Measurements from ENCODE around the gene IQSEC3.
"Not testable (repeated sequence)": the region's sequence is repeated elsewhere in the genome, so short reads cannot be mapped to it uniquely, and the experiment has no call there.

Gene IQSEC3

DNA sequence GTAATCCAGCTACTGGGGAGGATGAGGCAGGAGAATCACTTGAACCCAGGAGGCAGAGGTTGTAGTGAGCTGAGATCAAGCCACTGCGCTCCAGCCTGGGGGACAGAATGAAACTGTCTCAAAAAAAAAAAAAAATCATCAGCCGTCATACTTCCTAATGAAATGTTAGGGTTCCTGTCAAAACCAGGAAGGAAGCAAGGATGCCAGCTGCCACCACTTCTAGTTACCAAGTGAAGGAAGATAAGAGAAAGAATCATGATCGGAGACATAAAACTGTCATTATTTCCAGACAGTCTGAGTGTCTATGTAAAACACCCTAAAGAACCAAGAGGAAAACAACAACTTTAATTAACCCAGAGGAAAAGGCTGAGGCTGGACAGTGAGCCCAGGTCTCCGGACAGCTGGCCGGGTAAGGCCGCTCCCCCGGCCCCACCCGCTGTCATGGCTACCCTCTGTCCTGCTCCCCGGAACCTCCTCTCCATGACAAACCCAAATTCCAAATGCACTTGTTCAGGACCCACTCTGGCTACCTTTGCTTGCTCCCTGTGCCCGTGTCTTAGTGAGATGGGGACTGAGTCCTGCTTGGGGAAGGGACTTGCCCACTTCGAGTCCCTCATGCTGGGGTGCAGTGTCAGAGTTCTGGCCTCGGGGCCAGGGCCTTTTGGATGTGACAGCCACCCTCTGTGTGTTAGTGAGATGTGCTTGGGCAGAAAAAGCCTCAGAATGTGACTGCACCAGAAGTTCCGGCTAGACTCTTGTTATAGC is 118.4 kb downstream of the IQSEC3 start:
- DNase-seq = no peak

- DNase-seq = no peak
These were observed 119.0 kb downstream of the IQSEC3 start for GRCh38 chr12:185576-185955.

- no peak for DNase-seq
These were observed 119.5 kb downstream of the IQSEC3 start for GRCh38 chr12:186006-186625.

GRCh38 chr12:187986-188909 is 121.7 kb downstream of the IQSEC3 start:
- DNase-seq = not testable (repeated sequence)

DNA sequence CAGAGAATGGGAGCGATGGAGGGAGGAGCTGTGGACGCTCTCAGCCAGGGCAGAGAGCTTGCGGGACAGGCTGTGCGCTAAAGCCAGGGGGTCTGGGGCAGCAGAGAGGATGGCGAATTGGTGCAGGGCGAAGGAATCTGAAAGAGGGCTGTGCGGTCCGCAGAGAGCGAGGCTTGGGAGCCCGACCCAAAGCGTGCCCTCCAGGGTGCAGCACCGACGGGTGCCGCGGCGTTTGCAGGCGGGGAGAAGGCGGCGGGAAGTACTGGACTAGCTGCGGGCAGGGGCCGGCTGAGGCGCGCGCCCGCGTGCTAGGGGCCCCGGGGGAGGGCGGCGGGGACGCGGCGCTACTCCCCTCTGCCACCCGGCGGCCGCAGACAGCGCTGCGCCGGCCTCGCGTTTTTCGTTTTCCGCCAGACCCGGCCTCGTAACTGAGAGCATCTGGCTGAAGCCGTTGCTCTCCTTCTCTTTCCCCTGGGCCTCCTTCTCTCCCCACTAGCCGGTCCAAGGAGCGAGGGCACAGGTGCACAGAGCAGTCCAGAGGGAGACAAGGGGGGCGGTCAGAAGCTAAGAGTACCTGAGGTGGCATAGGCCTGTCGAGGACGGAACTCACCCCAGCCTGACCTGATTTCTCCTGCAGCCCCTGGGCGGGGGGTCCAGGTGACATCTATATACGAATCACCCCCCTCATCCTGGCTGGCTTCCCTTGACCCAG is 122.5 kb downstream of the IQSEC3 start:
- DNase-seq = no peak

GRCh38 chr12:189622-189962 is 123.0 kb downstream of the IQSEC3 start:
- no peak for DNase-seq

DNA sequence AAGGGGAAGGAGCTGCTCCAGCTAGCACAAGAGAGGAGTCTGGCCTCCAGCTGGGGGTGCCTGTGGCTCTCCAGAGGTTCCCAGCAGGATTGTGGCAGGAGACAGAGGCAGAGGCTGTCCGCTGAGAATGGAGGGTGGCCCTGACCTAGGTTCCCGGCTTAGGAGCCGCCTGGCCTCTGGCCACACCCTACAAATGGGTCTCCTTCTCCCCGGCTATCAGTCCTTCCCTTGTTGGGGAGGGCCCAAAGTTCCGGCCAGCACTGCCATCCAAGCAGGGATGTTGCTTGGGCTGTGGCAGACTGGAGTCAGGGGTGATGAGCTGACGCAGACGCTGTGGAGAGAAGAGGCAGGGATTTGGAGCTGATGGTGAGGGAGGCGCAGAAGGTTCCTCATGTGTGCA is 124.3 kb downstream of the IQSEC3 start:
- no peak for DNase-seq

DNA sequence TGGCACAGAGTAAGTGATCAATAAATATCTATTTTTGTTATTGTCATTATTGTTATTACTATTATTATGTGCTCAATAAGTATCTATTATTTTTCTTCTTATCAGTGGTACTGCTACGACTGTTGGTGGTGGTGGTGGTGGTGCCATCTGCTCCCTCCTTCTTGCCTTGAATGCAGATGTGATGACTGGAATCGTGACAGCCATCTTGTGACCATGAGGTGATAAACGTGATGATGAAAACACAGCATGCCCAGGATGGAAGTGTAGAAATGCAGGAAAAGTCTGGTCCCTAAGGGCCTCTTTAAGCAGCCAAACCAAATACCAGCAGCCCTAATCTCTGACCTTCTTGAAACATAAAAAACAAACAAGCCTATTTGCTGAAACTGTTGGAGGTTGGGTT is 125.0 kb downstream of the IQSEC3 start:
- DNase-seq = no peak

DNA sequence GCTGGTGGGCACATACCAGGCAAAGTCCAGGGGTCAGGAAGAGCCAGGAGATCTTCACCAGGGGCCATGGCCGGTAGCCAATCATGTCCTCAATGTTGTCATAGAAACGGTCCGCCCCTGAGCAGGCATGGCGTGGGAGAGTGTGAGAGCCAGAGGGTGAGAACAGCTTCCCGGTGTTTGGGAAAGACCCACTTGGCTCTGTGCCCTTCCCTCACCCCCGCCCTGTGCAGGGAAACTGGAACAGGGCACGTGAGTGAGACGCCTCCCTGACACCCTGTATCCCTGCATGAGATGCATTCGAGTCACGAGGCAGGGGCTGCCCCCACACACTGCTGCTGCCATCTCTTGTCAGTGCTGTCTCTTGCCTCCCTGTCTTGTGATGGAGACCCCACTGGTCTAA is 126.7 kb downstream of the IQSEC3 start:
- DNase-seq = no peak

- DNase-seq = no peak
These were observed 127.7 kb downstream of the IQSEC3 start for GRCh38 chr12:194276-194675.

- no peak for DNase-seq
These were observed 128.6 kb downstream of the IQSEC3 start for GRCh38 chr12:195156-195555.

GRCh38 chr12:195951-196350 is 129.4 kb downstream of the IQSEC3 start:
- DNase-seq = no peak

DNA sequence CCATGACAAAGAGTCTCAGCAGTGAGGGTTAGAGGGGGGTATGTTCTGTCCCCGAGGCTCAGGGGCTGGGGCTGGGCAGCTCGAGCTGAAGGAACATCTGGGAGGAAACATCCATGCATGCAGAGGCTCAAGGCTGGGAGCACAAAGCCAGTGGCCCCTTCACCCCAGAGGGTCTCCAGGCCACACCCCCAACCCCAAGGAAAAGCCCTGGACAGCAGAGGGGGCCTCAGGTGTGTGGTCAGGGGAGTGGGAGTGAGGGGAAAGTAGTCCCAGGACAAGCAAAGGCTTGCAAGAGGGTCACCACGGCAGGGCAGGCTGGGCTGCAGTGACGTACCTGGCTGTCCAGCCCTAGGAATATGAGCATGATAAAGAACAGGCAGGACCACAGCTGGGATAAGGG is 129.9 kb downstream of the IQSEC3 start:
- no peak for DNase-seq

DNA sequence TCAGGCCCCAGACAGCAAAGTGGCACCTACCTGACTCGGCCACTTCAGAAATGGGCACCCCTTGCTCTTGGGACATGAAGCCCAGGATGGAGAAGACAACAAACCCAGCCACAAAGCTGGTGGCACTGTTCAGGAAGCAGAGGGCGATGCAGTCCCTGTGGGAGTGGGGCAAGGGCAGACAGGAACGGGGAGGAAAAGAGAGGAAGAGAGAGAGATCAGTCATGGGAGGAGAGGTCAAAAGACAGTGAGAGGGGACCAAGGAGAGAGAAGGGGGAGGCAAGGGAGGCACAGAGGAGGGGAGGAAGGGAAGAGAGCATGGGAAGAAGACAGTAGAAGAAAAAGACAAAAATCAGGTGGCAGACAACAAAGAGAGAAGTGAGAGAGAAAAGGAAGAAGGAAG is 130.8 kb downstream of the IQSEC3 start:
- no peak for DNase-seq

GRCh38 chr12:197911-198695 is 131.5 kb downstream of the IQSEC3 start:
- DNase-seq = no peak

DNA sequence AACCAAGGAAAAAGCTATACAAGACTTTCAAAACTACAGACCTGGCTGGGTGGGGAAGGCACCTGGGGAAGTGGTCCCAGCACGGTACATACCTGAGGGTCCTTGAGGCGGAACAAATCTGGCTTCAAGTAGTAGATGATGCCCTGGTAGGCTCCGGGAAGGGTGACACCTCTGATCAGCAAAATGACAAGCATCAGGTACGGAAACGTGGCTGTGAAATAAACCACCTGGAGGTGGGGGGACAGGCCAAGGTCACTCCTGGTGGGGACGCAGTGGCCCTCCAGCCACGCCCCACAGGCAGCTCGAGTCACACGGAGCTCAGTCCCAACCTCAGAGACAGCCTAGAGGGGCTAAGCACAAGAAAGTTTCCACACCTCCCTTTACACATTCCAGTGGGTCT is 132.1 kb downstream of the IQSEC3 start:
- no peak for DNase-seq

DNA sequence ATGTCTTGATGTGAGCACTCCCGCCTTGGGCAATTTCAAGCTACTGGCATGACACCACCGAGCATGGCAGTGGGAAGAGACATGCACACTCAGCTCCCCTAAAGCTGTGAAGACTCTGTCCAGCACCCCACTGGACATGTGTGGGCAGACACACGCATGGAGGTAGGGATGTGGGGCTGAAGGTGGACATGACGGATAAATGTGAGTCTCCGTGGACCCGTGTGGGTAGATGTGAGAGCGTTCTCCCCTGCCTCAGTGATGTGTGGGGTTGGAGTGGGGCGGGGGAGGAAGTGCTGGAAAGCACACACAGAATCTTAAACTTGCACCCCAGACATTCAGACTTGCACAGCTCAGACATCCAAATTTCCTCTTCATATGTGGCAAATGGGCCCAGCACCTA is 134.8 kb downstream of the IQSEC3 start:
- DNase-seq = no peak

DNA sequence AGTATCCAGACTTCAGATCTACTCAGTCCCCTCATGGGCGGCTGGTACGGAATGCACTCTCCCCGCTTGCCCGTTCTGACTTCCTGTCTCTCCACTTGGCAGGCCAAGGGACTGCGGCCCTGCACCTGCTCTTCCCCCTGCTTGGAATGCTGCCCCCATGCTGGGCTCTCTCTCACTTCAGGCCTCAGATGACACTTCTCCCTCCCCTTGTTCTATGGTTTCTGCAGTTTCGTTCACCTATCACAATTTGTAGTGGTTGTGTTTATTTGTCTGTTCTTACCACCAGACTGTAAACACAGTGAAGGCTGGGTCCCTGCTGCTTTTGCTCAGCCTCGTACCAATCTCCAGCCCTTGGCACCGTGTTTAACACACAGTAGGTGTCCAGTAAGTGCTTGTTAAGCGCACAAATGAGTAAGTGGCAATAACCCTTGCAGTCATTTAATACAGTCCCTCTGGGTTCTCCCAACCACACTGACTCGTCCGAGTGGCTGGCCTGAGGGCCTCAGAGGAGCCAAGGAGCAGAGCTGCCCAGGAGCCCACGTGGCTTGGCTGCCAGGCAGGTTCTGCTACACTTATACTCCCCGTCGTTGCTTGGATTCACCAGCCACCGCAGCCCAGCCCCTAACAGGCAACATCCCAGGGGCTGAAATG is 135.6 kb downstream of the IQSEC3 start:
- peak; percentile 82 for DNase-seq

DNA sequence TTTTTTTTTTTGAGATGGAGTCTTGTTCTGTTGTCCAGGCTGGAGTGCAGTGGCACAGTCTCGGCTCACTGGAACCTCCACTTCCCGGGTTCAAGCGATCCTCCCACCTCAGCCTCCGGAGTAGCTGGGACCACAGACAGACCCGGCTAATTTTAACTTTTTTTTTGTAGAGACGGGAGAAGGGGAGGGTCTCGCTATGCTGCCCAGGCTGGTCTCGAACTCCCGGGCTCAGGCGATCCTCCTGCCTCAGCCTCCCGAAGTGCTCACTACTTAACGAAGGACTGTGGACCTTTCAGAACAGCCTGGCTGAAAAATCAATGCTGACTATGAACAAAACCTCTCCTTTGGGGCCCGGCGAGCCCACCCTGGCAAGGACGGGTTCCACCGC is 136.5 kb downstream of the IQSEC3 start:
- no peak for DNase-seq

GRCh38 chr12:203462-204260 is 137.1 kb downstream of the IQSEC3 start:
- no peak for DNase-seq

DNA sequence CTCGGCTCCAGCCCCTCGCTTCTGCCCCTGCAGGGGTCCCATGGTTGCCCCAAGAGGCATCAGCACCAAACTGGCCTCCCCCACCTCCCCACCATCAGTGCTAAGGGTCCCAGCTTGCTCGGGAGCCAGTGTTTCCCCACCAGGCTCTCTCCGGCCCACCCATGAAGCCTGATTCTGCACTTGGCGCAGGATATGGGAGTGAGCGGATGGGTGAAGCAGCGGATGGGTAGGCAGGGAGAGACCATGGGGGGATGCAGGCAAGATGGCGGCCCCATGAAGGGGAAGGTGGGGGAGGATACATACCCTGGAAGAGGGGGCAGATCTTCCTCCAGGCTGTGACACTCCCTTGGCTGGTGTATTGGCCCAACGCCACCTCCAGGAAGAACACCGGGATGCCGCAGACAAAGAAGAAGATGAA is 137.7 kb downstream of the IQSEC3 start:
- no peak for DNase-seq

Data from NCI-H510A (cell line).